GM08714 (cell line): ENCODE data around the gene REV3L.

Experiments used
- H3K4me3 ChIP-seq: fragments of 200-500 bp; sonication (Bioruptor generic); 2 replicates; pipeline ENCODE4 v1.5.1; 2014; ENCODE audit warnings: mild to moderate bottlenecking, low read length, inconsistent platforms
- ZNF274 ChIP-seq: IDR thresholded peaks from 2 replicates; pipeline ENCODE4 v1.6.1; 2012; ENCODE audit warnings: mild to moderate bottlenecking, low read depth, low read length

Gene REV3L

GRCh38 chr6:111254779-111255166 is 228.2 kb downstream of the REV3L start:
- TF ChIP-seq ZNF274, result no peak
- H3K4me3 ChIP-seq, result no peak overlapping the region

DNA sequence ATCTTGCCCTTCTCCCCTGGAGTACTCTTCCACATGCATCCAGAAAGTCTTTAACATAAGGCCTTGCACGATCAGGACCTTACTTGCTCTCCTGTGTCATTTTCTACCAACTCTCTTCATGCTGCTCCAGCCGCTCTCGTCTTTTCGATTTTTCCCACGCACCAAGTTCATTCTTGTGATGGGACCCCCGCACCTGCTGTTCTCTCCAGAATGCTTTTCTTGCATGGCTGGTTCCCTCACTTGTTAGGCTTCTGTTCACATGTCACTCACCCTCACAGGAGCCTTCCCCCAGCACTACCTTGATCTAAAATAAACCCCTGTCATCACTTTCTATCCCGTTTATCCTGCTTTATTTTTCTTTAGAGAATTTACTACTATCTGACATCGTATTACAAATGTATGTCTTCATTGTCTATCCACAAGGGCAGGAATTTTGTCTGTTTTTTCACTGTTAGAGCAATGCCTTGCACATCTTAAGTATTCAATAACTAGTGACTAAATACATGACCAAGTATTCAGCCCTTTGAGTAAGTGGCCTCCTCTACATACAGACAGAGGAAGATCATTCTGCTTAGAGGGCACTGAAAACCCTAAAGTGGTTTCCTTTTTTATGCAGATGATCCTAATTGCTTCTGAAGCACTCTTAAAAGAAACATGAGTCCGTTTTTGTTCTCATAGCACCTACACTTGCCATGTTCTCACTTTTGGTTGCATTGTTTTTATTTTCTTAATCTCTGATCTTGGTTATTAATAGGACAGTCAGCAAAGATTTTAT is 228.8 kb downstream of the REV3L start:
- no peak overlapping the region for H3K4me3 ChIP-seq
- no peak for TF ChIP-seq ZNF274

GRCh38 chr6:111252726-111253125 is 230.3 kb downstream of the REV3L start:
- no peak overlapping the region for H3K4me3 ChIP-seq
- TF ChIP-seq ZNF274, result no peak

DNA sequence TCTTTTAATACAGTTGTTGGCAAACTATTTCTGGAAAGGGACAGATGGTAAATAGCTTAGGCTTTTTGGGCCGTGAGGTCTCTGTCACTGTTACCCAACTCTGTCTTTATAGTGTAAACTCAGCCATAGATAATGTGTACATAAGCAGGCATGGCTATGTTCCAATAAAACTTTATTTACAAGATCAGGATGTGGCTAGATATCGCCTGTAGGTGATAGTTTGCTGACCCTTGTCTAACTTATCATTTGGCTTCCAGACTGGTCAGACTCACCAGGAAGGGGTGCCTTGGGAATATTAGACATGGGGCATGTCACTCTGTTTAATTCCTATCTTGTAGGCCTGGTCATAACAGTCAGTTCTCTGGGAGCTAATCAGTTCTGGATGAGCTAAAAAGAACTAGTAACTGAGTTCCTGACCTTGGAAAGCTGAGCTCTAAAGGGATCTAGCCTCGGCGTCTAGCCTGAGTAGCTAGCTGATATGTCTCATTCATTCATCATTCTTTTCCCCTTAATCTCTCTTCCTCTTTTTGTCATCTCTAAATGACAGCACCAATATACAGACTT is 232.1 kb downstream of the REV3L start:
- TF ChIP-seq ZNF274, result no peak

More for the DNA sequence above, 232.1 kb downstream of the REV3L start:
- no peak overlapping the region for H3K4me3 ChIP-seq
